OCI-LY1 (cell line): Measurements from ENCODE around the gene SELENOO.
A peak's percentile ranks its signal among the peaks of the same experiment; 100 is the strongest.

Source experiments
- H2AFZ ChIP-seq: fragments of 200-600 bp; sonication (generic), shearing (Covaris generic); 2 replicates; pipeline ENCODE4 v1.6.0; 2014; ENCODE audit warnings: antibody characterized with exemption, mild to moderate bottlenecking, low read length
- H3F3A ChIP-seq: fragments of 200-600 bp; sonication (generic), shearing (Covaris generic); 2 replicates; pipeline ENCODE4 v1.6.0; 2014; ENCODE audit warnings: mild to moderate bottlenecking, antibody characterized with exemption, low read length, moderate library complexity; ENCODE audit not compliant: insufficient read depth
- H3K27ac ChIP-seq: fragments of 200-600 bp; sonication (generic); 2 replicates; pipeline ENCODE4 v1.5.1; 2014; ENCODE audit warnings: low read length, mixed run types, mild to moderate bottlenecking, low read depth; ENCODE audit not compliant: poor library complexity, severe bottlenecking
- H3K27me3 ChIP-seq: fragments of 200-600 bp; sonication (generic); 2 replicates; pipeline ENCODE4 v1.6.0; 2014; ENCODE audit warnings: antibody characterized with exemption, mild to moderate bottlenecking, low read length, moderate library complexity; ENCODE audit not compliant: insufficient read depth
- H3K36me3 ChIP-seq: fragments of 200-600 bp; sonication (generic); 2 replicates; pipeline ENCODE4 v1.6.1; 2014; ENCODE audit warnings: mild to moderate bottlenecking, antibody characterized with exemption, low read length, moderate library complexity, mixed read lengths; ENCODE audit not compliant: insufficient read depth
- H3K4me1 ChIP-seq: fragments of 200-600 bp; sonication (generic); 2 replicates; pipeline ENCODE4 v1.5.1; 2014; ENCODE audit warnings: mild to moderate bottlenecking, low read length, moderate library complexity; ENCODE audit not compliant: insufficient read depth, severe bottlenecking
- H3K4me2 ChIP-seq: fragments of 200-600 bp; sonication (generic), shearing (Covaris generic); 2 replicates; pipeline ENCODE4 v1.6.1; 2014; ENCODE audit warnings: low read length
- H3K4me3 ChIP-seq: fragments of 200-600 bp; sonication (generic); 2 replicates; pipeline ENCODE4 v1.5.1; 2014; ENCODE audit warnings: low read length, low read depth, mild to moderate bottlenecking, mixed read lengths; ENCODE audit not compliant: poor library complexity, severe bottlenecking
- H3K79me2 ChIP-seq: fragments of 200-600 bp; shearing (Covaris generic); 2 replicates; pipeline ENCODE4 v1.6.1; 2016; ENCODE audit warnings: mixed run types, low read length, mixed read lengths; ENCODE audit not compliant: insufficient read depth
- H3K9ac ChIP-seq: fragments of 200-600 bp; sonication (generic), shearing (Covaris generic); 2 replicates; pipeline ENCODE4 v1.6.1; 2014; ENCODE audit warnings: mild to moderate bottlenecking, low read length, mixed read lengths
- H3K9me2 ChIP-seq: fragments of 200-600 bp; sonication (generic), shearing (Covaris generic); 2 replicates; pipeline ENCODE4 v1.6.1; 2014; ENCODE audit warnings: low read depth, mild to moderate bottlenecking, low read length, mixed read lengths
- H3K9me3 ChIP-seq: fragments of 200-600 bp; shearing (Covaris generic); 2 replicates; pipeline ENCODE4 v1.6.1; 2014; ENCODE audit warnings: low read length, mixed read lengths
- H4K20me1 ChIP-seq: fragments of 200-600 bp; sonication (generic), shearing (Covaris generic); 2 replicates; pipeline ENCODE4 v1.6.0; 2016; ENCODE audit warnings: mild to moderate bottlenecking, low read length; ENCODE audit not compliant: insufficient read depth
- CTCF ChIP-seq: fragments of 200-600 bp; sonication (generic), shearing (Covaris generic); IDR thresholded peaks from 2 replicates; pipeline ENCODE4 v1.5.1; 2017; ENCODE audit warnings: mild to moderate bottlenecking, antibody characterized with exemption, low read length, moderate library complexity, mixed read lengths
- EZH2 ChIP-seq: fragments of 200-600 bp; sonication (generic), shearing (Covaris generic); IDR thresholded peaks from 2 replicates; pipeline ENCODE4 v1.8.0; 2017; ENCODE audit warnings: borderline replicate concordance, mixed run types, mild to moderate bottlenecking, antibody characterized with exemption, low read length, moderate library complexity, mixed read lengths

SELENOO gene

GRCh38 chr22:50184004-50184901 is 16.6 kb upstream of the SELENOO start:
- H3K27ac ChIP-seq = no peak overlapping the region
- H3K27me3 ChIP-seq = peaks cover 4% of the 10 kb centered on the region; the same call in 1 of the 2 replicates
- H2AFZ ChIP-seq = no peak overlapping the region
- H3K4me1 ChIP-seq = peaks cover 43% of the 10 kb centered on the region
- H3K9me3 ChIP-seq = no peaks in the 10 kb centered on the region
- H3K4me3 ChIP-seq = peak overlapping the region; percentile 80
- H3K9ac ChIP-seq = peak overlapping the region; percentile 92; the same call in 1 of the 2 replicates
- H4K20me1 ChIP-seq = no peaks in the 10 kb centered on the region
- H3K9me2 ChIP-seq = no peaks in the 10 kb centered on the region
- 0 out of 2 replicates have a peak, but pooled peaks cover 8% of the 10 kb centered on the region for H3F3A ChIP-seq
- peaks cover 5% of the 10 kb centered on the region; the same call in 1 of the 2 replicates for H3K79me2 ChIP-seq
- H3K4me2 ChIP-seq = peak overlapping the region; percentile 99
- no peak for TF ChIP-seq EZH2
- no peak for TF ChIP-seq CTCF
- peaks cover 15% of the 10 kb centered on the region; the same call in 1 of the 2 replicates for H3K36me3 ChIP-seq

GRCh38 chr22:50184902-50185374 is 15.9 kb upstream of the SELENOO start:
- Histone ChIP-seq H3K27me3 (peaks cover 4% of the 10 kb centered on the region; the same call in 1 of the 2 replicates), H3K9me3 (no peaks in the 10 kb centered on the region), H3K9ac (peak overlapping the region; percentile 92), H3K9me2 (no peaks in the 10 kb centered on the region), H3F3A (0 out of 2 replicates have a peak, but pooled peaks cover 9% of the 10 kb centered on the region), H3K79me2 (peaks cover 5% of the 10 kb centered on the region; the same call in 1 of the 2 replicates), H3K4me2 (peak overlapping the region; percentile 99), H3K36me3 (peaks cover 15% of the 10 kb centered on the region; the same call in 1 of the 2 replicates), H3K4me1 (peaks cover 50% of the 10 kb centered on the region), H4K20me1 (no peaks in the 10 kb centered on the region), H3K4me3 (peak overlapping the region; percentile 80), H2AFZ (no peak overlapping the region), H3K27ac (no peak overlapping the region)
- TF ChIP-seq EZH2 (no peak), CTCF (no peak)

GRCh38 chr22:50185375-50186087 is 15.3 kb upstream of the SELENOO start, which contains the start of gene TRABD:
TSS of gene TRABD (plus strand) at chr22:50185913. CDS start at chr22:50193061, 7,148 bp downstream.
- Histone ChIP-seq H3K36me3 (peaks cover 15% of the 10 kb centered on the region; the same call in 1 of the 2 replicates), H3K9ac (peak within 1 kb of the TSS; percentile 100), H4K20me1 (no peaks in the 10 kb centered on the region), H3F3A (peaks cover 9% of the 10 kb centered on the region; the same call in 1 of the 2 replicates), H3K9me3 (no peaks in the 10 kb centered on the region), H3K4me1 (peaks cover 56% of the 10 kb centered on the region), H3K9me2 (no peaks in the 10 kb centered on the region), H3K27ac (peak within 1 kb of the TSS; percentile 100), H3K4me2 (peak within 1 kb of the TSS; percentile 99), H2AFZ (no peak within 1 kb of the TSS), H3K27me3 (peaks cover 4% of the 10 kb centered on the region; the same call in 1 of the 2 replicates), H3K4me3 (peak within 1 kb of the TSS; percentile 97), H3K79me2 (peaks cover 5% of the 10 kb centered on the region; the same call in 1 of the 2 replicates)
- no peak for TF ChIP-seq CTCF
- TF ChIP-seq EZH2 = no peak
